Occipital lobe (tissue), 2 donors: Measurements from ENCODE around the gene CLEC11A. TPM values are rescaled to one million over a fixed set of nuclear protein-coding genes. Genes with fewer than 3 reads are reported as not detected.
A peak's percentile ranks its signal among the peaks of the same experiment; 100 is the strongest.
"Not testable (repeated sequence)": the region's sequence is repeated elsewhere in the genome, so short reads cannot be mapped to it uniquely, and the experiment has no call there.

Experiments used
- DNase-seq: peaks from one replicate; lab custom pipeline; 2025; lab: John Stamatoyannopoulos, UW
- total RNA-seq: library from RNA; depleted of rRNA; stranded (reverse); fragments of >200 nt; gene quantifications from one replicate; pipeline ENCODE4 v1.2.3, GENCODE V29; 2014

CLEC11A gene
- total RNA-seq, 1 donor from 2014 or later, result 2.5 TPM

- no peak for DNase-seq
These were observed 1.6 kb upstream of the CLEC11A start for GRCh38 chr19:50721441-50722137.

GRCh38 chr19:50722201-50723013, 757 bp upstream of the CLEC11A start:
- no peak for DNase-seq

GRCh38 chr19:50723735-50724521, 764 bp downstream of the CLEC11A start:
- DNase-seq, result no peak

GRCh38 chr19:50724522-50725217, 1.5 kb downstream of the CLEC11A start:
- DNase-seq, result peak; percentile 100

- DNase-seq, result no peak
These were observed 2.2 kb downstream of the CLEC11A start for GRCh38 chr19:50725218-50725910.

GRCh38 chr19:50725911-50726230, 2.7 kb downstream of the CLEC11A start:
- no peak for DNase-seq

- DNase-seq, result peak; percentile 69
These were observed 5.0 kb downstream of the CLEC11A start for GRCh38 chr19:50728084-50728737.

- DNase-seq, result no peak
These were observed 6.7 kb downstream of the CLEC11A start for GRCh38 chr19:50729894-50730293.

GRCh38 chr19:50735869-50736268, 12.7 kb downstream of the CLEC11A start:
- no peak for DNase-seq

- no peak for DNase-seq
These were observed 13.2 kb downstream of the CLEC11A start for GRCh38 chr19:50736338-50736737.

GRCh38 chr19:50739132-50739913, 16.2 kb downstream of the CLEC11A start:
- no peak for DNase-seq

- DNase-seq, result no peak
These were observed 16.8 kb downstream of the CLEC11A start for GRCh38 chr19:50739914-50740426.

- no peak for DNase-seq
These were observed 18.2 kb downstream of the CLEC11A start for GRCh38 chr19:50741179-50741933.

GRCh38 chr19:50743537-50743936, 20.4 kb downstream of the CLEC11A start:
- DNase-seq, result no peak

- no peak for DNase-seq
These were observed 22.1 kb downstream of the CLEC11A start for GRCh38 chr19:50745221-50745620.

- DNase-seq, result not testable (repeated sequence)
These were observed 24.0 kb downstream of the CLEC11A start for GRCh38 chr19:50747141-50747540.

- DNase-seq, result no peak
These were observed 26.3 kb downstream of the CLEC11A start for GRCh38 chr19:50749490-50749889.

- no peak for DNase-seq
These were observed 26.8 kb downstream of the CLEC11A start for GRCh38 chr19:50750010-50750409.

GRCh38 chr19:50753879-50754278, 30.7 kb downstream of the CLEC11A start:
- no peak for DNase-seq
